Suprapubic skin (tissue), 4 donors: Measurements from ENCODE around the gene SLC24A4.

ENCODE experiments used
- CTCF ChIP-seq, 2 donors: fragments of 200-600 bp in 1 of 2; fragments of 450-650 bp in 1 of 2; sonication (generic) in 1 of 2; IDR thresholded peaks; one replicate each; pipeline ENCODE4 v1.5.1; 2016 to 2019; ENCODE audit warnings: antibody characterized with exemption in 2 of 2, mild to moderate bottlenecking in 1 of 2, moderate library complexity in 1 of 2
- EP300 ChIP-seq: sonication (generic); formaldehyde crosslinking; IDR thresholded peaks from one replicate; pipeline ENCODE4 v1.6.1; 2017; ENCODE audit warnings: antibody characterized with exemption
- POLR2A ChIP-seq, 2 donors: fragments of 450-650 bp; IDR thresholded peaks; one replicate each; pipeline ENCODE4 v1.6.1; 2017; ENCODE audit warnings: antibody characterized with exemption in 2 of 2, mild to moderate bottlenecking in 2 of 2, moderate library complexity in 2 of 2
- POLR2AphosphoS5 ChIP-seq, 3 donors: sonication (generic); formaldehyde crosslinking; IDR thresholded peaks; one replicate each; pipeline ENCODE4 v1.6.1; 2017; ENCODE audit warnings: antibody characterized with exemption in 3 of 3

DNA sequence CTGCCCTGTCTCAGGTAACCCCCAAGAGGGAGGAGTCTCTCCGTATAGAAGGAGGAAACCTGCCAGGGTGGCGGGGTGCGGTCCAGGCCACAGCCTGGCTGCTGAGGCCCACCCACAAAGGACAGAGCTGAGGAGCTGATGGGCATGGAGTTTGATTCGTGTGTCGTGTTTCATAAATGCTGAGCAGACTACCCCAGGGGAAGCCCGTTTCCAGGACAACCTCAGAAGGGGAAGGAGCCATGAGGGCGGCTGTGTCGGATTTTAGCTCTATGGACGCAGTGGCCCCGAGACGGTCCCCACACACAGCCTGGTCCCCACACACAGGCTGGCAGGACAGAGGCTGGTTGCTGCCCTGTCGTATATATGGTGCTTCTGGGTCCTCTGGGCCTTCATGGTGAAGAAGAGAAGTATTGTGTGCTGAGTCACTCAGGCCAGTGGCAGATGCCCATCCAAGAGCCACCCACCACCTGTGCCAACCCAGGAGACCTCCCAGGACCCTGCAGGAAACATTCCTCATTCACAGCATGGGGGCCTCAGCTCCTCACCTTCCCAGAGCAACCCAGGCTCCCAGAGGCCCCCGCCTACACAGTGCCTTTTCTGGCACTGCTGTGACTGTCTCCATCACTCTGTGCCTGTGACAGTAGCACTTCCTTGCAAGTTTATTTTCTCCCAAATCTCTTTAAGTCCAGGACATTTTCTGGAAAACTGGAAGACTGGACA is 127.5 kb downstream of the SLC24A4 start:
- TF ChIP-seq CTCF (IDR thresholded peaks at IDR 0.05) (no peak), EP300 (no peak), POLR2AphosphoS5 (IDR thresholded peaks at IDR 0.05) (no peak), POLR2A (IDR thresholded peaks at IDR 0.05) (no peak)
